DMS153 treated with DMSO at 0.1 percent for 48 hours (cell line): ENCODE results near the gene DCTN3.

Source experiments
- DNase-seq: peaks from one replicate; lab custom pipeline; 2025; ENCODE audit not compliant: unreplicated experiment; lab: John Stamatoyannopoulos, UW

Gene DCTN3

DNA sequence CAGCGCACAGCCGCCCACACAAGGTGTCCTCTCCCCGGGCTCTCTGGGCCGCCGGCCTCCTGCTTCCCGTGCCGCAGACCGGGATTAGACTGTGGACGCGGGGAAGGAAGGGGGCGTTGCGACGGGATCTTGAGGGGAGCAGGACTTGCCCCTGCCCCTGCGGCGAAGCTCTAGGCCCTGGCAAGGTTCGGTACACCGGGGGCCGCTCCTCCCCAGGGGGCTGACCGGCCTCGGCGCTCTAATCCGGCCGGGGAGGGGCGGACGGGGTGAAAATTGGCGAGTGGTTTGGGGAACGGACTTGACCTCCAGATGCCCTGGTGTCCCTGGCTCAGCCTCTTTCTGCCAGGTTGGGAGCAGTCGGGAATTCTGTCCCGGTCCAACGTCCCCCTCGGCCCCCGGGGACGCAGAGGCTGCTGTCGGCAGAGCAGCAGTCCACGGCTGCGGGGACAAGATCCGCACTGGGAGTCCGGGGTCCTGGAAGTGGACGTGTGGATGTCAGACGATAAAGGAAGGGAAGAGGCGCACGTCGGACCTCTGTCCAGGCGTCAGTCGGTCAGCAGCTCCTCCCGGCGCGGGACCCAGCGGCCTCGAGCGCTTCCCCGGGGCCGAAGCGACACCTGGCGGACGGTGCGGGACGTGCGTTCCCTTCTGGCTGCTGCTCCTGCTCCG lies 28.9 kb downstream of the DCTN3 start:
- DNase-seq, result peak; percentile 64

DNA sequence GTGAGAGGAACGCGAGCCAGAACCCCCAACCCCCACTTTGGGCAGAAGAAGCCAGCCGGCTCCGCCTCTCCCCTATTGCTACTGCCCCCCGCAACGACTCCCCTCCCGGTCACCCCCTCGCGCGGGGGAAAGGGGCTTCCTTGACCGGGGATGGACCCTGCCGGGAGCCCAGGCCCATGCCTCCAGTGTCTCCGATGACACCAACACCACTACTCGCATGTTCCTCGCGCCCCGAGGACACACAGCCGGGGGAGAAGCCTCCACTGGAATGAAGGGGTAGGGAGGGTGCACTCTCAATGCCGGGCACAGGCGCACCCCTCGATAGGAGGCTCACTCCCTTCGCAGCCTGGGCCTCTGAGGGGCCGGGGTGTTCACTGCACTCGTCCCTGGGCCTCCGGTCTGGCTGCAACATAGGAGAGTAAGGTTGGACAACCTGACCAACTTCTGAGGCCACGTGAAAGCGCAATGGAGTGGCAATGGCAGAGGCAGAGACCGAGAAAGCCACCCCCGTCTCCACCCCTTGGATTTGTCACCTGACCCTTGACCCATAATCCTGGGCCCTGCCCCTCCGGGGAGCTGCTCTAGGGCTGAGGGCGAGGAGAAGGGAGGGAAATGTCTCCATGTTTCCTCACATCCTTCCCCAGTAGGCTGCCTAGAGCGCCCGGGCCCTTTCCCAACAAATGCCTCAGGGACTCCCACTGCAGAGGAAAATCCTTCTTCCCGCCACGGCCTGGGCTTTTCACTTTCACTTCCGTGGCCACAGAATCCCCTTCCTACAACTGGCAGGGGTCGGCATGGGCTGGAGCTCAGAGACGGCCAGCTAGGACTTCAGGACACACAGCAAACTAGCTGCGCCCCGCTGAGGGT lies 29.7 kb downstream of the DCTN3 start:
- no peak for DNase-seq

DNA sequence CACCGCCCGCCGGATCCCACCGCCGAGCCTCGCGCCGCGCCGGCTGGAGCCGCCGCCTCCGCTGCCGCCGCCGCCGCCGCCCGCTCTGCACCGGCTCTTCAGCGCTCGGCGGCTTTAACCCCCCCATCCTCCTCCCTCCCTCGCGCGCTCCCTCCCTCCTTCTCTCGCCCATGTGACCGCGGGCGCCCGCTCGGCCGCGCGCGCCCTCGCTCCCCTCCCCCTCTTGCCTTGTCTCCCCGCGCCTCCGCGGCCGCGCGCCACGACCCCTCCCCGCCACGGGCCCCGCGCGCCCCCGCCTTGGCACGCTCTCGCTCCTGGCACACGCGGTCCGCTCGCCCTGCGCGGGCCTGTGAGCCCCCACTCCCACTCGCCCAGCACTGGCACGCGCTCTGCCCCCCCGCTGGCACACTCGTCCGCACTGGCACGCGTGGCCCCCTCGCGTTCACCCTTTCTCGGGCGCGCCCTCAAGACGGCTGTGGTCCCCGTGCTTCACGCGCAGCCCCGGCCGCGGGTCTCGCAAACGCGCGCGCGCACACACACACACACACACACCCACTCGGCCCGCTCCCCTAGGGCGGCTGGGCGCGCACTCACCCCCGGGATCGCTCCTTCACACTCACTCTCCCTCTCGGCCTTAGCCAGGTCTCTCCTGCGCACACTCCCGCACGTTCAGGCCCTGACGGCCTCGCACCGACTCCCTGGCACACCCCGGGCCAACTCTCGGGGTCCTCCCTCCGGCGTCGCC lies 30.5 kb downstream of the DCTN3 start, which contains the start of gene CNTFR:
TSS of gene CNTFR (minus strand) at position 89 of the 745 bp plus-strand sequence. CDS start 20,743 bp downstream, outside the sequence.
- no peak for DNase-seq

DNA sequence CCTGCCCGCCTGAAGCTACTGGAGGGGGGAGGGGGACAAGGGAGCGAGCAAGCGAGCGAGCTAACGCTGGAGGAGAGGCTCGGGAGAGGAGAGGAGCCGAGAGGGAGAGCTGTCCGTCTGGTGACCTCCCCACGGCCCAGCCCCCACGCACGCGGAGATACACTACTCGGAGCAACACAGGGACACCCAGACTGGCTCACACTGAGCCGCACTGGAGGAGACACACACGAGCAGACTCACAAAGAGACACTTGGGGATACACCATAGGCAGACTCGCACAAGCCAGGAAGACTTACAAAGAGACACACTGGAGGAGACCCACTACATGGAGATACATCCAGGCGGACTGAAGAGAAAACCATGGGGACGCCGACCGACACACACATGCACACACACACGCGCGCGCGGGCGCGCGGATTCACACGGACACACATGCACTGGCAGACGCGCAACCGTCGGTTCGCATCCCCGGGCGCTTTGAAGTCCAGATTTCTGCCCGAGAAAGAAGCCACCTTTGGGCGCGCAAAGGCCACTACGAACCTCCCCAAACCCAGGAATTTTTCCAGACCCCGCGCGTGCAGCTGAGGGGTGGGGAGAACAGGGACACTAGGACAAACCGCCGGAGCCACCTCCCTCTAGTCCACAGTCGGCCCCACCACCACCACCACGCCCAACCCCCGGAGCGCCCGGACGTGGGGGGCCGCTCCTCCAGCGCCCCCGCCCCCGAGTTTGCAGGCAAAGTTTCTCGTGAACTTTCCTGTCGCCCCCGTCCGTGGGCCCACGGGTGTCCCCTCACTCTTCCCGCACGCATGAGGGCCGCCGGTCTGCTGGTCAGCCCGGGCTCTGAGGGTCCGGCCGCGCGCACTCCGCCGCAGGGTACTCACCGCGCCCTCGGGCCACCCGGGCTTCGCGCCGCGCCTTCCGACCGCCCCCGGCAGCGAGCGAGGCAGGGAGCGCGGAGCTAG lies 31.3 kb downstream of the DCTN3 start:
- no peak for DNase-seq

DNA sequence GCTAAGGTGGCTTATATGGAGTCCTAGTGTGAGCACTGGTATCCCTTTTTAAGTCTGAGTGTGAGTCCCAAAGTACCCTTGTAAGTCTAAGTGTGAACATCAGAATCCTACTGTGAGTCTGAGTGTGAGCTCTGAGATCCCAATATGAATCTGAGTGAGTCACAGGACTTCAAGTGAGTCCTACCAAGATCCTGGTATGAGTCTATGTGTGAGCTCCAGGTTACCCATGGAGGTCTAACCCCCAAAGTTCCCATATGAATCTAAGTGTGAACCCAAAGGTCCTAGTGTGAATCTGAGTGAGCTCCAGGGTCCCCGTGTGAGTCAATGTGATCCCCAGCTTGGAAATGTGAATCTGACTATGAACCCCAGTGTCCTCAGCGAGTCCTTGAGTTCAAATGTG lies 33.0 kb downstream of the DCTN3 start:
- no peak for DNase-seq

DNA sequence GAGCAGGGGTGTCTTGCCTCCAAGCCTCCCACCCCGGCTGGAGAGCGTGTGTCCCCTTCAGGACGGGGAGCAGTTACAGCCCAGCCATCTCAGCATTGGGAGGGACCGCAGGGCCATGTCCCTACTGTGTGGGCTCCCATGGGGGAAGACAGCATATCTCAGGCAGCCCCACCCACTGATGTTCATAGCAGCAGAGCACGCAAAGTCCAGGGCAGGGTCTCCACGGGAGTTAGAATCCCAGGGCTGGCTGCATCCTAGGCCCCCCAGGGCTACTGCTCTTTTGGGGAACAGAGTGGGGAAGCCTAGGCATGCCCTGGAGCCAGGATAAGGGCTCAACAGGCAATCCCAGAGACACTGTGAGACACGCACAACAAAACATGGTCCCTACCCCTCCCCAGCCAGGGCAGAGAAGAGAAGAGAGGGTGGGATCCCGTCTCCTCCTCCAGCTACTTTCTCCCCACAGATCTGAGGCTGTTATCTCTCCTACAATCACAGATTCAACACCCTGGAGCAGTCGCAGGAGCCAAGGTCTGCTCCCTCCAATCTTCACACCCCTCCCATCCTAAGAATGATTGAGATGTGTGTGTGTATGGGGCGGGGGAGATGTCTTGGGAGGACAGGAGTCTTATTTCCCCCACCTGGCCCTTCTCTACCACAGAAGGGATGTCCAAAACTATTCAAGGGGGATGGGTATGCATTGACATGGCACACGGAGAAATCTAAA lies 34.2 kb downstream of the DCTN3 start:
- no peak for DNase-seq

DNA sequence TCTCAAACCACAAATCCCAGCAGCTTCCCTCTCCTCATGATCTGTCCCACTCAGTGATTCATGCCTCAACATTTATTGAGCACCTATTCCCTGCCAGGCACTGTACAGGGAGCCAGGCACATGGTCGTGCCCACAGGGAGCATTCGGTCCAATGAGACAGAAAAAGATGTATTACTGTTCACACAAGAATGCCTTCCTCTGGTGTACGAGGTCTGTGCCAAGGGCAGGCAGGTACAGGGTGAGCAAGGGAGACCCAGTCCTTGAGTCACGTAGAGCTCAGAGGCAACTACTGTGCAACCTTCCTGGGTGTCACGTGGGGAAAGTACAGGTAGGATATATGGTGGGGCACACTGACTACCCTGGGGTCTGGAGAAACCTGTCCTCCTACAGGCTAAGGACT lies 35.3 kb downstream of the DCTN3 start:
- DNase-seq, result no peak

DNA sequence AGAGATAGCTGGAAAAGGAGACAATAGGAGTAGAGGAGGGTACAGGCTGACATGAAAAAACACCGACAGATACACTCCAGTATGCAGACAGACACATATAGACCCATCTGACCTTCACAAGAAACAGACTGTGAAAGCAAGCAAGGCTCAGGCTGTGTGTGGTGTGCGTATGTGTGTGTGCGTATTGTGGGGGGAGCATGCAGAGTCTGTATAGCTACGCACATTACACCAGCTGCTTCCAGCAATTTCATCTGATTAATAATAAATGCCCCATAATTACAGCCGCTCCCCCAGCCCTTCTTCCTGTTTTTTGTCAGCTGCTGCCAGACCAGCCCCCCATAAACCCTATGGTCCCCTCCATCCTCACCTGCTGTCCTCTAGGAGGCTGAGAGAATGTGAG lies 37.5 kb downstream of the DCTN3 start:
- DNase-seq, result no peak

DNA sequence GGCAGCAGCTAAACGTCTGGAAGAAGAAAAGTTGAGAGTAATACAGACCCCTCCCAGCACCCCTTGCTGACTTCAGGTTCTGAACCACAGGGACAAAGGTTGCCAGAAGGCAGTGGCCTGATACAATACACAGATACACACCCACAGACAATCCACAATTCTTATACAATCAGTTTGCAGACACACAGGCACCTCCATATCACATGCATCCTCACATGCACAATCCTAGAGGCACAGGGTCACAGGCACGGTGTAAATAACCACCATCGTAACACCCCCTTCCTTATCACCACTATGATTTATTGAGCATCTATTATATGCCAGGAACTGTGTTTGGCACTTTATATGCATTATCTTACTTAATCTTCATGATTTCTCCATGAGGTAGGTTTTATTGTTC lies 39.0 kb downstream of the DCTN3 start:
- no peak for DNase-seq

DNA sequence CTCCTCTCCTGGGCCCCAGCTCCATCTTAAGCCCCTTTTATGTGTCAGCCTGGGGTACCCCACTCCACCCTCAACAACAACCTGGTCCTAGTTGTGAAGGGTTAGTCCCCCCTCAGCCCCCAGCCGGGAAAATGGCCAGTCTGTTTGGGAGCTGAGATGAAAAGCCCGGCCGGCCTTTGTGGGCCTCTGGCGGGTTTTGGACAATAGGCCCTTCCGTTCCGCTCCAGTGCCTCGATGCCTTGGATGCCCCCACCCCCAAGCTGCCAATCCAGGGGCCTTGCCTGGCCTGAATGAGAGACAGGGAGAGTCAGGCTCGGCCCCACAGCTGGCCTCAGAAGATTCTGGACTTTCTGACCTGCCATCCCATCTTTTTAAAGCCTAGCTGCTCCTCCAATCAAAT lies 39.9 kb downstream of the DCTN3 start:
- no peak for DNase-seq

DNA sequence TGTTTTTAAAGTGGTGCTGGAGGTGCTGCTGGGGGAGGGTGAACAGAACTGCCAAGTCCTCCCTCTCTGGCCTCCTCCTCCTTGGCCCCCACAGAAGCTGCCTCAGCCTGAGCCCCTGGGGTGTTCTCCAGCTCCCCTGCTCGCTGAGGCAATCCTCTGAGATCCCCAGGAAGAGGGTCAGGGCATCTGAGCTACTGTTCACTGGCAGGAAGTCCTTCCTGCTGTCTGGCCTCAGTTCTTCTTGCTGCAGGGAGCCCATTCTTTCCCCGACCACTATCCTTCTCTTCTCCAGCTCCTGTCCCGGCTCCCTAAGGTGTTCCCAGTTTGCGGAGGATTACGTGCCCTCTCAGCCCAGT lies 40.5 kb downstream of the DCTN3 start:
- DNase-seq, result no peak

DNA sequence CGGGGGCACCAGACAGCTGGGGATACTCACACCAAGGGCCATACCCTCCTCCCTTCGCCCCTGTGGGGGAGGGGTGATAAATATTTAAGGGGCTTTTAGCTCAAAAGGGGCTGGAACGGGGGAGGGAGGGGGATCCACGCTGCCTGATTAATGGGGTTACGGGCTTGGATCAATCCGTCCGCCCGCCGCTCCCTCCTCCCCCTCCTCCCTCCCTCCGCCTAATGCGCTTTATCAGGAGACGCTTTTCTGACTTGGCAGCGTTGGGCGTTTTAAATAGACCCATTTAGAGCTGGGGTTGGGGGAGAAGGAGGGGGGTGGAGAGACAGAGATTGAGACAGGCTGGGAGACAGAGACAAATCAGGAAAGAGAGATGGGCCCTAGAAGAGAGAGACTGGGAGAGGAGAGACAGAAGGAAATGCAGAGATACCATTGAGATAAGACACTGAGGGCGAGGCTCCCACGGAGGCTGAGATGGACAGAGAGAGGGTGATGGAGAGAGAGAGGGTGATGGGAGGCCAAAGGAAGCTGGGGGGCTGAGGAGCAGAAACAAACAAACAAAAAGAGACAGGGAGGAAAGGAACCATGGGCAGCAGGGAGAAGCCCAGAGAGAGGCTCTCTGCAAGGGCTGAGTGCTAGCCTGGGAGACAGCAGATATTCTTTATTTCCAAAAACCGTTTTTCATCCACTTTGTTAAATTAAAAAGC lies 41.0 kb downstream of the DCTN3 start:
- no peak for DNase-seq

DNA sequence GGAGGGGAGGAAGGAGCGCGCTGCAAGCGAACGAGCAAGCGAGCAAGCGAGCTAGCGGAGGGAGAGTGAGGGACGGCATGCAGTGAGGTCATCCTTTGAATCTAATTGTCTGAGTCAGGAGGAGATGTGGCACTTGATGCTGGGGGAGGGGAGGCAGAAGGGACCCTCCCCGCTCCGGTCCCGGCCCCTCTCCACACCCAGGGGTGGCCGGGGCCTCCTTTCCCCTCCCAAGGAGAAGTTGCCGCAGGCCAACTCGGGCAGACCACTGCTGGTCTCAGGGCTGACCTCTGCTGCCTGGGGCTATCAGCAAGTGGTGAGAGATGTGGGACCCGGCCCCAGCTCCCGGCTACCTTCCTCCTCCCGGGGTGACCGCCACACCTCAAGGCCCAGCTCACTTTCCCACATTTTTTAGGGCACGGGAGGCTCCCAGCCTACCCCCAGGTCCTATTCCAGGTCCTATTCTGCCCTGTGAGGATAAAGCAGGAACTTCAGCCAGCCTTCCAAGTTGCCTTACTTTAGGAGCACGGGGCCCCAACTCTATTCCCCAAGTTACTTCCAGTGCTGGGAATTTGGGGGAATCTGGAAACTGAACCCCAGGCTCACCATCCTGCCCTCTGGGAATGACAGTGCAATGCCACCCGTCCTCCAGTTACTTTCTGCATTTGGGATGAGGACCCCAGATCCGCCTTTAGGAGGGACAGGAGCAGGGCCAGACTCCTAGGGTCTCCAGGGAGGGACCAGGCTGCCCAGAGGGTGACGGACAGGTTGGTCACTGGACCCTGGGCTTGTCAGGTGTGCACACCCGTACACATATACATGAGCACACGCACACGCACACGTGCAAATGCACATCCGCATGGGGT lies 41.8 kb downstream of the DCTN3 start:
- DNase-seq, result no peak

DNA sequence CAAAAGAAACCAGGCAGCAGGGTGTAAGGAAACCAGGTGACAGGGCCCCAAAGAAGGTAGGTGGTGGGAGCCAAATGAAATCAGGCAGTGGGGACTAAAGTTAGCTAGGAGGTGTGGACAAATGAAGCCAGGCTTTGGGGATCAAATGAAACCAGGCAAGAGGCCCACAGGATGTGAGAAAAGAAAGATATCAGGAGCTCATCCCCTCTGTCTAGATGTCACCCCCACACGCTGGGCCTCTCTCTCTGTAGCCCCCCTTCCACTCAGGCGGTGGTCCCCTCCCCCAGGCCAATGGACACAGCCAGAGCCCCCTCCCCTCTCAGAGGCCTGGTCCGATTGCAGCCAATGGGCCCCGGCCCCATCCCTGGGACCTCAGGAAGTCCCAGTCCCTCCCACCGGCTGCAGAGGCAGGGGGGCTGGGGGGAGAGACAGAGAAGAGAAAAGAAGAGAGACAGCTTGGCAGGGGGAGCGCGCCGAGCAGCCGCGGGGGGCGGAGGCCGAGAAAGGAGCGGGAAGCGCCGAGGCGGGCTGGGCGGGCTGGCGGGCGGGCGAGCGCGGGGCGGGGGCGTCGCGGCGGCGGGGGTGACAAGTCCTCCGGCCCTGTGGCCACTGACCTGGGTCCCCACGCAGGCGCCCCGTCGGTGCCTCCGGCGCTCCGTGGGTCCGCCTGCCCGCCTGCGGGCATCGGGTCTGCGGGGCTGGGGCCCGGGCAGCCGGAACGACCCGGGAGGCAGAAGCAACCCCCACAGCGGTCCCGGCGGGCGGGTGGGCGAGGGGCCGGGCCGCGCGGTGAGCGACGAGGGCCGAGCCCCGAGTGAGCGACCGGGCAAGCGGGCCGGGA lies 42.7 kb downstream of the DCTN3 start:
- DNase-seq, result no peak

DNA sequence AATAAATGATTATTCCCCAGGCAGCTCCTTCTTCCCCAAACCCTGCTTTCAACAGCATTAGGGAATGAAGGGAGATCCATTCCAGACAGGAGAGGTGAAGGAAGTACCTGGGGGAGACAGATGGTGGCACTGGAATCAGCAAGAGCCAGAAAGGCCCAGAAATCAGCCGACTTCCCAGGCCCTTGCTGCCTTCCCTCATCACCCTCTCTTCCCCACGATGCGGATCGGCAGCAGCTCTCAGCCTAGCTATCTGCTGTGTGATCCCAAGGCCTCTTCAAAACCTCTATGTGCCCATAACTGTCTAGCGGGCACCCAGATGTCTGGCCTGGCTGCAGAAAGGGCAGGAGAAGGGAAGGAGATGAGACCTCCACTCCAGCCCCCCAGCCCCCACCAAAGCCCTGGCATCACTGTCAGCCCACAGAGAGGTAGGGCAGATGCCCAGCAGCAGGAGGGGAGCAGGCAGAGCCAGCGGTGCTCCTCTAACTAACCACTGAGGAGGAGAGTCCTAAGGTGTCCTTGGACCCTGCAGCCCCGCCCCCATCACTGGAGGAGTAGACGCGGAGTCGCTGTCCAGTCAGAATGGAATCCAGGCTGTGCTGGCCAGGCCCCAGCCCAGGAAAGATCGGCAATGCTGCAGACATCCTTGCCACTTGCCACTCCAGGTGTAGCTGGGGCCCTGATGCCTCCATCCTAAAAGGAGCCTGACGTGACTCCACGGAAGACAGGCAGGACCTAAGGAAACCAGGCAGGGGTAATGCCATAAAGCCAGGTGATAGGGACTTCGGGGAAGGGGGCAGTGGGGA lies 43.5 kb downstream of the DCTN3 start:
- no peak for DNase-seq

DNA sequence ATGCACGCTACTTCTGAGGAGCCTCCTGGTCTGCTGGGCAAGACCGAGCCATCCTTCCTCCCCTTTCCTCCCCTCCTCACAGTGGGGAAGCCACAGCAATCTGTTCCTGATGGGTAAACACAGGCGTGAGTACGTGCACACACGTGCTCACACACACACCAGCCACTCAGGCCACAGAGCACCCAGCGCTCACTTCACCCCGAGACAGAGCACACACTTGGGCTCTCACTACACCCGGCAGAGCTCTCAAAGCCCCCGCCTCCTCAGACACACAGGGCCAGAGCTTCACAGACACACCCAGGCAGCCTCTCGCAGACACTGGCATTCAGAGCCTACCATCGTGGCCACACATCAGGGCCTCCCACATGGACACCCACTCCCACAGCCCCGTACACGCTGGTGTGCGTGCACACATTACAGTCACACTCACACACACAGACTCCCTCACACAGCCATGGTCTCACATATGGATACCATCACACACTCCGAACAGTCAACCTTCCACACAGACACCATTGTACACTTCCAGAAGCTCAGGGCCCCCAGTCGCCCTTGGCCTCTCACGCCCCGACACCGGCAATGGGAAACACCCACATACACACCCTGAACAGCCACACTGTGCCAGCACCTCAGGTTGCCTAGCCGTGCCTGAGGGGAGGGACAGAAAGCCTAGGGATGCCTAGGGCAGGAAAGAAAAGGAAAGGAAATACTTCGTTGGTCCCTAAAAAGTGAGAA lies 44.3 kb downstream of the DCTN3 start:
- DNase-seq, result no peak
